HG03196 (cell line): ENCODE results near the gene UNC5C.

Source experiments
- ATAC-seq: cut with Tn5 transposase; IDR thresholded peaks from one replicate; pipeline ENCODE4 v1.9.1; 2021; ENCODE audit not compliant: unreplicated experiment

UNC5C gene

GRCh38 chr4:95410387-95410977 is 138.3 kb downstream of the UNC5C start:
- no peak for ATAC-seq

DNA sequence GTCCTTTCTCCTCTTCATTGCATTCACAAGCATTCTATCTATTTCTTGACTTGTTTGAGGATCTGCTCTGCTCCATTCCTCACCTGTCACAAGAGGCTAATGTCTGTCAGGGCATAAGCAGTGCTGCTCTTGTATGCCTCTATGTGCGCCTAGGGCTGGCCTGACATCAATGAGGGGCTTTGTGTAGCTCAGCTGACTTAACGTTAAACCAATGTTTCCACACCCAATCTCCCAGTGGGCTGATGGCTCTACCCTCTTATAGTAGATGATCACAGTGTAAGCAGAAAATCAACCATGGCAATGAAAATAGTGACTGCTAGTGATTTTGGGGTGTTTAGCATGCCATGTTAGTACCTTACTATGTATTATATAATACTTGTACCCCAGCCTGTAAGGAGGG is 139.0 kb downstream of the UNC5C start:
- ATAC-seq: no peak

DNA sequence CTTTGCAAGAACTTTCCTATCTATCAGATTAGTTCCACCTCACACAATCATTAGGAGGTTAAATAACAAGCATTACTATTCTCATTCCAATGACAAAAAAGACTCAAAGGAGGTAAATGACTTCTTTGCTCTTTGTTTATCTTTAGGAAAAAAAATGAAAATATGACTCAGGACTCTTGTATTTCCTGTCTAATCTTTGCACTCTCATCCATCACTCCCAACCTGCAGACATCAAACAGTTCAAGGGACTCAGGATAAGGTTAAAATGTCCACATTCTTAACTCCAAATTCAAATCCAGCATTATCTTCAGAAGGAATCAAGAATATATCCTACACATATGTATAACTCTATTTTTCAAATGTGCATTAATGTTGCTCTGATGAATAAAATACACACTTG is 139.6 kb downstream of the UNC5C start:
- no peak for ATAC-seq

DNA sequence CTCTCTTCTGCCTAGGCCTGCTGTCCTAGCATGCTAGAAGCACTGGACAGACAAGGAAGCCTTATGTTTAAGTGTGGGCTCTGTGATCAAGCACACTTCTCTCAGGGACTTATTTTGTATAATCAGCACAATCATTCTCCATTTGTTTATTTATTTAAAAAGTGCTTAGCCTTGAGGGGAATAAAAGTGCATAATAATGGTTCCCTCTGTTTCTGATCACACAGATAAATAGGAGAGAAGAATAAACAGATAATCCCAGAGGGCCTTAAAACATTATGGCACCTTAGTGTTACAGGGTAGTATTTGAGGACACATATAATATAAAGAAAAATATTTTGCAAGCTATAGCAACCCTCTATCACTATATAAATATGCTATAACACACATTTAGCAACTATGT is 146.5 kb downstream of the UNC5C start:
- no peak for ATAC-seq

GRCh38 chr4:95398217-95398616 is 150.6 kb downstream of the UNC5C start:
- ATAC-seq: no peak

GRCh38 chr4:95394752-95395306 is 153.9 kb downstream of the UNC5C start:
- no peak for ATAC-seq

- no peak for ATAC-seq
These were observed 155.0 kb downstream of the UNC5C start for GRCh38 chr4:95393821-95394220.

DNA sequence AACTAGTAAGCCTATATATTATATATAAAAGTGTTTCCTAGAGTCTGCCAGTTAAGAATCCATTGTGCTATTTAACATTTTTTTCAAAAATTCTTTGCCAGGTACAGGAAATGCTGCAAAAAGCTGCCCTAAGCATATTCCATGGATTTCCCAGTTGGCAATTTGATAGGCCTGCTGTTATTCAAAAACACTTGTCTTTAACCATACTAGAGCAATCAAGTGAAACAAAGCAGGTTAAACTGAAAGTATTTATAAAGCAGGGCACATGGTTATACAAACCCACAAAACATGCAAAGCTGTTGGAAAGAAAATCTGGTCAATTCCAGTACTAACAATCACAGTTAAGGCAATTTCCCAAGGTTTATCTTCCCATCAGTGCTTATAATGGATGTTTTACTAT is 159.9 kb downstream of the UNC5C start:
- ATAC-seq: no peak

DNA sequence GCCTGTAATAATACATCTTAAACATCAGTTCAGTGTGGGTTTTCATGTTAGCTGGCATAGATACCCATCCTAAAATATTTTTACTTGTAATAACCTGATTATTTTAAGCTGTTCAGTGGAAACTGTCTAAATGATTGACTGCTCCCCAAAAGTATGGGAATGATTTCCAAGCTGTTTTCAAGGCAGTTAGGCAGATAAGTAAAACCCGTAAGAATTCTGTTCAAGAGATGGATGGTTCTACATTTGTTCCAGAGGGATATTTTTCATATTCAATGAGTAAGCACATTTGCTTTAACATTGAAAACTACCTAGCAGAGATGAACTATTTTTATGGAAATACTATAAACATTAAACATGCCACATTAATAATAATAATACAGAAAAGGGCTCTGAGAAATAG is 161.1 kb downstream of the UNC5C start:
- ATAC-seq: no peak

- no peak for ATAC-seq
These were observed 162.4 kb downstream of the UNC5C start for GRCh38 chr4:95386410-95386809.

DNA sequence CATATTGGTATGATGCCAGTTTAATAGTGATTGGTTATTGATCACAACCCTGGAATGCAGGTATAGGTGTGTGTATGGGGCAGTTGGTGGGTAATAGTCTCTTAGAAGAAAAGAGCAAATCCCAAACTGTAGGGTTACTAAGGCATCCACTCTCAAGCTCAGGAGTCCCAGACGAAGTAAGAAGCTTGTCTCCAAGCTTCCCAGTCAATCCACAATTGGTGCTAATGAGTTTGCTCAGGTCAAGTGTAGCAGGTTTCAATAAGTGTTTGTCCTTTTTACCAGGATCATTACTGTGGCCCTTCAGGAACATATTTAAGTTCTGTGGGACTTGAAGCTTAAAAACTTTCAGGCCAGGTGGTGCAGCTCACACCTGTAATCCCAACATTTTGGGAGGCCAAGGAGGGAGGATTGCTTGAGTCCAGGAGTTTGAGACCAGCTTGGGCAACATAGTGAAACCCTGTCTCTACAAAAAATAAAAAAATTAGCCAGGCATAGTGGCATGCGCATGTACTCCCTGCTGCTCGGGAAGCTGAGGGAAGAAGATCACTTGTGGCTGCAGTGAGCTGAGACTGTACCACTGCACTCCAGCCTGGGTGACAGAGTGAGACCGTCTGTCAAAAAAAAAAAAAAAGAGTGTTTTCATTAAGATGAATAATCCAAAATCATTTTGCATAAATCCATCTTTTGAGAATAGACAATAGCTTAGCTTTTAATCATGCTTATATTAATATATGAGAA is 166.8 kb downstream of the UNC5C start:
- ATAC-seq: no peak

- no peak for ATAC-seq
These were observed 169.1 kb downstream of the UNC5C start for GRCh38 chr4:95379633-95380032.

GRCh38 chr4:95377366-95377900 is 171.3 kb downstream of the UNC5C start:
- no peak for ATAC-seq

- no peak for ATAC-seq
These were observed 177.1 kb downstream of the UNC5C start for GRCh38 chr4:95371476-95372224.

DNA sequence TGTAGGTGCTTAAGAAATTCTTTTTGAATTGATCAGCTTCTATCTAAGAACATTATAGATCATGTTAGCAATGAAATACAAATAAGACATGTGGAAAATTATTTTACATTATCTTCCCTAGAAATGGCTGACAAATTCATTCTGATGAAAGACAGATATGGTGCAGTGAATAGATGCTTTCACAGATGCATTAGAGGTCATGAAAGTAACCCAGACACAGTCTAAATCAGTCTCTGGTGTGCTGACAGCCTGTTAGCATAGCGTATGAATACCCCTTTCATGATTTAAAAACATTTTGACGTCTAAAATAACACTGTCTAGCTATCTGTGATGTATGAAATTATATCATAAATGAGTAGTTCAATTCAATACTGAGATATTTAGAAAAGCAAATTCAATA is 180.9 kb downstream of the UNC5C start:
- no peak for ATAC-seq

DNA sequence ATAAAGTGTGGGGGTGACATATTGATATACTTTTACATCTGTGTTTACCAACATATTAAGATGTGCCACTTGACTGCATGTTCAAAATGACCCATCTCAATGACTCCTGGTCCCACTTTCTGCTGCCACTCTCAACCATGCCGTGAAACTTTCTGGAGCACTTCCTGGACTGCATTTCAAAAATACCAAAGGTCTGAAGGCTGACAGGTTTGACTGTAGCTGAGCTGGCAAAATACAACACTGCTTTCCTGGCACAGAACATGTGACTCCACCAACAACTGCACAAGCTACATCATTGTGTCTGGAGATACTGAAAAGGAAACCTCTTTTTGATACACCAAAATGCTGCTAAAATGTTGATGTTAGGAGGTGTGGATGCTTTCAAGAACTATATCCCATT is 184.8 kb downstream of the UNC5C start:
- no peak for ATAC-seq

- ATAC-seq: no peak
These were observed 185.2 kb downstream of the UNC5C start for GRCh38 chr4:95363559-95363925.

DNA sequence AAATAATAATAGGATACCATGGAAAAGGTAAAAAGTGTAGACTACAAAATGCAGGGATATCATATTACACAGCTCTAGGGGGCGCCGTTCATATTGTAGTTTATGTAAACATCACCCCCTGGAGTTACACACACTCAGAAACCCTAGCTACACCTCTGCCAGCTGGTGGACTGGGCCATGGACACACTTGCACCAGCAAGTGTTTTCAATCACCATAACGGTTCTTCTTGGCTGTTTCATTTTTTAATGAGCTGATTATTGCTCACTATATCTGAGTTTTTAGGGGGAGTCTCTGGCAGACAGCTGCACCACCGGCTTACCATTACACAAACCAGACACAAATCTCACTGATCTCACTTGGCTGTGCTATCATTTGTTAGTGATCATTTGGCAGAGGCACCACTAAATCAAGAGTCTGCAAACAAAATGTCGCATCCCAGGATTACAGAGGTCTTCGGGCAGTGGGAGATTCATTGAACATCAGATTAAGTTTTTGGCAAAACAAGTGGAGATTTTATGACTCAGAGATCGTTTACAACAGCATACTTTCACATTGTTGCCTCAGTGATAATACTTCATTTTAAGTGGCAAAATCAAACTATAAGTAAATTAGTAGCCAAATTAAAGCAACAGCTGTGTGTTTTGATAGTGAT is 185.7 kb downstream of the UNC5C start:
- no peak for ATAC-seq

- no peak for ATAC-seq
These were observed 186.7 kb downstream of the UNC5C start for GRCh38 chr4:95362066-95362465.

DNA sequence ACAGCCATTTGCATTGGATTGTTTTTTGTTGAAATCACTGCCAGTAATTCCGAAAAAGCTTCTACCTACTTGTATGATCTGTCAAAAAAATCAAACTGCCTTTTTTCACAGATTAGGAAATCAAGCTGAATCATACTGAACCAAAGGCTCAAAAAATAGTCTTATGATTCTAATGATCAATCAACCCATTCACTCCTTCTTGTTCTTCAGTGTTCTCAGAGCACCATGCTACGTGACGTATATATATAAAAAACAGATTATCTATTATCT is 187.1 kb downstream of the UNC5C start:
- ATAC-seq: no peak

DNA sequence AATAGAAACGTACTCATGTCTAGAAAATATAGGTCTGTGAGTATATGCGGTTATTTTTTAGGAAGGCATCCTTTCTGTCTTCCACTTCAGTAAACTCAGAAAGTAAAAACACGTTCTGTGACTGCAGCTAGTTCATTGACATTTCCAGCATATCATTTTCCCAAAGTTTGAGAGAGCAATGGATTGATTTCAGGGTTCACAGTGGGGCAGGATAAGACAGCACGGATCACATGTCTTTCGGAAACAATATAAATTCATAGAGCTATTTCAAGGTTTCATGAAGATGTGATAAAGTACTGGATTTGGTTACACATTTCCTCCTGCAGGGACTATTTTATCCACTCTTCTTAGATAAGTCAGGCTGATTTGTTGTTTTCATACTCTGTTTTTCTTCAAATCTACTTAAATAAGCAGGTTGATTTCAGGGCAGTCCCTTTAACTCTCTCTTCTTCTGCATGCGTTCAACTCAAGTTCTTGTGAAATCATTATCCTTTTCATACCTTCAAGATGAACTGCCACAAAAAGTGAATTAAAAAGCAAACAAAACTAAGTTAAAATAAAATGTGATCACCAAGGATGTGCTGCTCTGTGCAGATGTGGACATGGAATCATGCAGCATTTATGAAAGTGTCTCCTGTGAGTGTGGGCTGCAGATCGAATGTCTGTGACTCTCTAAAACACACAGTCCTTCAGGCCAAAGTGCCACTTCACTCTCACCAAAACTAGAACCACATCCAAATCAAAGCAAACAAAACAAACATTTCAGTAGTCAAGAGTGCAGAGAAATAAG is 187.7 kb downstream of the UNC5C start:
- ATAC-seq: no peak
